Endothelial cell (in vitro differentiated cells): ENCODE results near the gene RNASEH2A. TPM values are rescaled to one million over a fixed set of nuclear protein-coding genes. Genes with fewer than 3 reads are reported as not detected.
"Not testable (repeated sequence)": the region's sequence is repeated elsewhere in the genome, so short reads cannot be mapped to it uniquely, and the experiment has no call there.

Source experiments
- DNase-seq: peaks from one replicate; pipeline ENCODE4 v3.0.0; 2021; ENCODE audit warnings: low spot score
- H3K27ac Mint-ChIP-seq: one replicate; pipeline ENCODE4 v1.8.0; 2021; ENCODE audit warnings: mixed read lengths, inconsistent platforms; ENCODE audit not compliant: unreplicated experiment
- H3K27me3 Mint-ChIP-seq: one replicate; pipeline ENCODE4 v1.8.0; 2021; ENCODE audit warnings: mild to moderate bottlenecking, moderate library complexity, mixed read lengths, inconsistent platforms; ENCODE audit not compliant: unreplicated experiment
- H3K36me3 Mint-ChIP-seq: one replicate; pipeline ENCODE4 v1.8.0; 2021; ENCODE audit warnings: mild to moderate bottlenecking, low read depth, mixed read lengths, inconsistent platforms; ENCODE audit not compliant: unreplicated experiment
- H3K4me1 Mint-ChIP-seq: one replicate; pipeline ENCODE4 v1.8.0; 2021; ENCODE audit warnings: mild to moderate bottlenecking, mixed read lengths, inconsistent platforms; ENCODE audit not compliant: unreplicated experiment
- H3K4me3 Mint-ChIP-seq: one replicate; pipeline ENCODE4 v1.8.0; 2021; ENCODE audit warnings: mild to moderate bottlenecking, mixed read lengths, inconsistent platforms; ENCODE audit not compliant: unreplicated experiment
- H3K9me3 Mint-ChIP-seq: one replicate; pipeline ENCODE4 v1.8.0; 2021; ENCODE audit warnings: mixed read lengths, inconsistent platforms; ENCODE audit not compliant: unreplicated experiment
- CTCF ChIP-seq: fragments of 200-600 bp; sonication (generic); IDR thresholded peaks from one replicate; pipeline ENCODE4 v1.5.0; 2021; ENCODE audit warnings: antibody characterized with exemption; ENCODE audit not compliant: unreplicated experiment
- total RNA-seq: library from RNA; stranded (reverse); fragmentation: NEBNext Ultra II Directional; extraction: Animal tissue kit (Norgen Biotek cat#: 25700); gene quantifications from one replicate; pipeline ENCODE4 v1.2.1, GENCODE V29; 2021; ENCODE audit not compliant: unreplicated experiment

Gene RNASEH2A
- total RNA-seq, 1 donor from 2014 or later, result 26.9 TPM

- H3K4me1 Mint-ChIP-seq, result peaks cover 14% of the 10 kb centered on the region
- H3K27me3 Mint-ChIP-seq, result peaks cover 26% of the 10 kb centered on the region
- H3K36me3 Mint-ChIP-seq, result peaks cover 7% of the 10 kb centered on the region
- DNase-seq, result no peak
- no peak overlapping the region for H3K27ac Mint-ChIP-seq
- no peak overlapping the region for H3K4me3 Mint-ChIP-seq
- H3K9me3 Mint-ChIP-seq, result no peaks in the 10 kb centered on the region
- TF ChIP-seq CTCF, result no peak
Measured at GRCh38 chr19:12842511-12842910, 36.1 kb downstream of the RNASEH2A start.

- Mint-ChIP-seq H3K27me3 (peaks cover 25% of the 10 kb centered on the region), H3K36me3 (peaks cover 7% of the 10 kb centered on the region)
Measured at GRCh38 chr19:12843328-12843727, 36.9 kb downstream of the RNASEH2A start.

GRCh38 chr19:12843999-12844732 lies 37.8 kb downstream of the RNASEH2A start:
- TF ChIP-seq CTCF, result no peak
- peaks cover 12% of the 10 kb centered on the region for H3K4me1 Mint-ChIP-seq
- H3K27ac Mint-ChIP-seq, result no peak overlapping the region
- H3K9me3 Mint-ChIP-seq, result no peaks in the 10 kb centered on the region
- no peak for DNase-seq
- H3K27me3 Mint-ChIP-seq, result peaks cover 23% of the 10 kb centered on the region
- H3K36me3 Mint-ChIP-seq, result peaks cover 5% of the 10 kb centered on the region
- H3K4me3 Mint-ChIP-seq, result no peak overlapping the region

More at GRCh38 chr19:12843328-12843727, 36.9 kb downstream of the RNASEH2A start:
- Mint-ChIP-seq H3K9me3 (no peaks in the 10 kb centered on the region), H3K27ac (no peak overlapping the region), H3K4me1 (peaks cover 14% of the 10 kb centered on the region), H3K4me3 (no peak overlapping the region)
- DNase-seq, result no peak
- TF ChIP-seq CTCF, result no peak

- peaks cover 11% of the 10 kb centered on the region for H3K27me3 Mint-ChIP-seq
- H3K9me3 Mint-ChIP-seq, H3K4me1 Mint-ChIP-seq, H3K36me3 Mint-ChIP-seq, H3K27ac Mint-ChIP-seq, H3K4me3 Mint-ChIP-seq, DNase-seq: not testable (repeated sequence)
Measured at GRCh38 chr19:12846613-12847012, 40.2 kb downstream of the RNASEH2A start.

GRCh38 chr19:12847159-12848139 lies 41.1 kb downstream of the RNASEH2A start:
- Mint-ChIP-seq H3K27me3 (peaks cover 6% of the 10 kb centered on the region), H3K9me3 (no peaks in the 10 kb centered on the region), H3K36me3 (no peaks in the 10 kb centered on the region), H3K4me3 (no peak overlapping the region), H3K27ac (no peak overlapping the region), H3K4me1 (no peaks in the 10 kb centered on the region)
- peak; percentile 99 for TF ChIP-seq CTCF
- DNase-seq, result peak; percentile 98
